ENCODE data around the gene MRPS14. TPM values are rescaled to one million over a fixed set of nuclear protein-coding genes. Genes with fewer than 3 reads are reported as not detected.
"Not testable (repeated sequence)": the region's sequence is repeated elsewhere in the genome, so short reads cannot be mapped to it uniquely, and the experiment has no call there.

Gene MRPS14
- total RNA-seq, 1 experiment from 2014 or later, result 36.3 TPM

- no peak for TF ChIP-seq CTCF (IDR thresholded peaks at IDR 0.05; ENCODE audit: unreplicated experiment)
- Mint-ChIP-seq H3K27ac (ENCODE audit: low read depth, unreplicated experiment) (no peak overlapping the region), H3K4me3 (ENCODE audit: unreplicated experiment) (no peak overlapping the region), H3K27me3 (ENCODE audit: insufficient read depth, unreplicated experiment) (peaks cover 24% of the 10 kb centered on the region), H3K9me3 (ENCODE audit: unreplicated experiment) (no peaks in the 10 kb centered on the region), H3K36me3 (ENCODE audit: insufficient read depth, unreplicated experiment) (no peaks in the 10 kb centered on the region), H3K4me1 (ENCODE audit: insufficient read depth, unreplicated experiment) (no peaks in the 10 kb centered on the region)
- BruUV-seq (replicated peaks), result no TSS peak
- intact Hi-C loops (cut with micrococcal nuclease), result no loop called here
- ChIA-PET POLR2A (no interaction called here), CTCF (interaction anchor here (1.0 to 5.4 kb wide), 4 partner anchors 15 to 92 kb away, joined by 4 to 24 read pairs (median 8); no protein-coding TSS in a partner anchor)
- no peak for DNase-seq (ENCODE audit: unreplicated experiment)
Observed at GRCh38 chr1:175054736-175055135, 31.5 kb upstream of the MRPS14 start.

GRCh38 chr1:175050992-175051391 is 27.8 kb upstream of the MRPS14 start:
- intact Hi-C loops (cut with micrococcal nuclease), result no loop called here
- no peaks in the 10 kb centered on the region for H3K4me1 Mint-ChIP-seq (ENCODE audit: insufficient read depth, unreplicated experiment)
- H3K27me3 Mint-ChIP-seq (ENCODE audit: insufficient read depth, unreplicated experiment), result peaks cover 58% of the 10 kb centered on the region
- ChIA-PET POLR2A (interaction anchor here (0.5 kb wide), 1 partner anchor 23 kb away, joined by 3 read pairs; no protein-coding TSS in a partner anchor), CTCF (interaction anchor here (0.7 to 5.4 kb wide), 7 partner anchors 19 to 104 kb away, joined by 3 to 24 read pairs (median 7); no protein-coding TSS in a partner anchor)
- no peaks in the 10 kb centered on the region for H3K36me3 Mint-ChIP-seq (ENCODE audit: insufficient read depth, unreplicated experiment)
- no peak overlapping the region for H3K4me3 Mint-ChIP-seq (ENCODE audit: unreplicated experiment)
- no peaks in the 10 kb centered on the region for H3K9me3 Mint-ChIP-seq (ENCODE audit: unreplicated experiment)
- BruUV-seq (replicated peaks), result no TSS peak
- DNase-seq (ENCODE audit: unreplicated experiment), result no peak
- H3K27ac Mint-ChIP-seq (ENCODE audit: low read depth, unreplicated experiment), result no peak overlapping the region
- no peak for TF ChIP-seq CTCF (IDR thresholded peaks at IDR 0.05; ENCODE audit: unreplicated experiment)

GRCh38 chr1:175045519-175045918 is 22.3 kb upstream of the MRPS14 start:
- Mint-ChIP-seq H3K36me3 (ENCODE audit: insufficient read depth, unreplicated experiment) (no peaks in the 10 kb centered on the region), H3K9me3 (ENCODE audit: unreplicated experiment) (no peaks in the 10 kb centered on the region), H3K27me3 (ENCODE audit: insufficient read depth, unreplicated experiment) (peaks cover 42% of the 10 kb centered on the region), H3K4me1 (ENCODE audit: insufficient read depth, unreplicated experiment) (peaks cover 6% of the 10 kb centered on the region), H3K4me3 (ENCODE audit: unreplicated experiment) (no peak overlapping the region), H3K27ac (ENCODE audit: low read depth, unreplicated experiment) (no peak overlapping the region)
- ChIA-PET POLR2A (interaction anchor here (1.0 kb wide), 1 partner anchor 46 kb away, joined by 3 read pairs; the partner anchor contains the start of gene CACYBP), CTCF (interaction anchor here (0.5 to 1.5 kb wide), 3 partner anchors 16 to 341 kb away, joined by 3 to 8 read pairs (median 3); no protein-coding TSS in a partner anchor)
- intact Hi-C loops (cut with micrococcal nuclease), result no loop called here
- TF ChIP-seq CTCF (IDR thresholded peaks at IDR 0.05; ENCODE audit: unreplicated experiment), result no peak
- DNase-seq (ENCODE audit: unreplicated experiment), result no peak
- no TSS peak for BruUV-seq (replicated peaks)

- H3K4me1 Mint-ChIP-seq (ENCODE audit: insufficient read depth, unreplicated experiment), result peaks cover 7% of the 10 kb centered on the region
- H3K27ac Mint-ChIP-seq (ENCODE audit: low read depth, unreplicated experiment), result no peak overlapping the region
- intact Hi-C loops (cut with micrococcal nuclease), result no loop called here
- H3K9me3 Mint-ChIP-seq (ENCODE audit: unreplicated experiment), result no peaks in the 10 kb centered on the region
- POLR2A ChIA-PET, result interaction anchor here (1.0 kb wide), 1 partner anchor 45 kb away, joined by 3 read pairs; the partner anchor contains the start of gene CACYBP
- H3K27me3 Mint-ChIP-seq (ENCODE audit: insufficient read depth, unreplicated experiment), result peaks cover 38% of the 10 kb centered on the region
- H3K4me3 Mint-ChIP-seq (ENCODE audit: unreplicated experiment), result no peak overlapping the region
- H3K36me3 Mint-ChIP-seq (ENCODE audit: insufficient read depth, unreplicated experiment), result no peaks in the 10 kb centered on the region
- no peak for DNase-seq (ENCODE audit: unreplicated experiment)
- TF ChIP-seq CTCF (IDR thresholded peaks at IDR 0.05; ENCODE audit: unreplicated experiment), result no peak
- BruUV-seq (replicated peaks), result no TSS peak
- CTCF ChIA-PET, result interaction anchor here (0.5 to 1.5 kb wide), 6 partner anchors 14 to 942 kb away, joined by 3 to 8 read pairs (median 3); no protein-coding TSS in a partner anchor
Observed at GRCh38 chr1:175045097-175045496, 21.9 kb upstream of the MRPS14 start.

- ChIA-PET CTCF (interaction anchor here (0.5 to 0.8 kb wide), 4 partner anchors 14 to 942 kb away, joined by 3 to 5 read pairs (median 3); no protein-coding TSS in a partner anchor), POLR2A (interaction anchor here (1.0 kb wide), 1 partner anchor 45 kb away, joined by 3 read pairs; the partner anchor contains the start of gene CACYBP)
Observed at GRCh38 chr1:175044591-175044990, 21.4 kb upstream of the MRPS14 start.

More at GRCh38 chr1:175044591-175044990, 21.4 kb upstream of the MRPS14 start:
- H3K9me3 Mint-ChIP-seq (ENCODE audit: unreplicated experiment); DNase-seq (ENCODE audit: unreplicated experiment); H3K4me1 Mint-ChIP-seq (ENCODE audit: insufficient read depth, unreplicated experiment); H3K36me3 Mint-ChIP-seq (ENCODE audit: insufficient read depth, unreplicated experiment); intact Hi-C loops (cut with micrococcal nuclease); BruUV-seq (replicated peaks); H3K27ac Mint-ChIP-seq (ENCODE audit: low read depth, unreplicated experiment); H3K4me3 Mint-ChIP-seq (ENCODE audit: unreplicated experiment): not testable (repeated sequence)
- H3K27me3 Mint-ChIP-seq (ENCODE audit: insufficient read depth, unreplicated experiment), result peaks cover 33% of the 10 kb centered on the region
